T-helper 1 cell (primary cell): ENCODE measurements around the gene PRICKLE2.
"Not testable (repeated sequence)": the region's sequence is repeated elsewhere in the genome, so short reads cannot be mapped to it uniquely, and the experiment has no call there.

Experiments
- DNase-seq, 5 donors: peaks; one replicate each; pipeline ENCODE4 v3.0.0-alpha.2; 2012 to 2020

The PRICKLE2 gene

DNA sequence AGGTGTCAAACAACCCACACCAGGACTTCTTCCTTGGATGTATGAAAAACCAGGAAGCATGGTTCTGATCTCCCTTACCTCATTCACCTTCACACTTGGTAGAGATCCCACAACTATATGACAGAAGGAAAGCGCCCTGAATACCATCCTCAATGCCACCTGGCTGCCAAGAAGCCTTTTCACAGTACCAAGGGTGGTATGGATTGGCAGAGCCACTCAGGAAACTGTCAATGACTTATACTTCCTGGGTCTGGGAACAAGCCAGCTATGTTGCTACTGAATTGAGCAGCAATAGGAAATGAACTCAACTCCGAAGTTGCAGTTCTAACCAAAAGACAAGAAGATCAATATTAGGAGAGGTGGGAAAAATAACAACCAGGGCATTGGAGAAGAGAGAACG lies 129.5 kb downstream of the PRICKLE2 start:
- DNase-seq, result no peak

- DNase-seq, result no peak
Measured at GRCh38 chr3:64094713-64095079, 130.6 kb downstream of the PRICKLE2 start.

DNA sequence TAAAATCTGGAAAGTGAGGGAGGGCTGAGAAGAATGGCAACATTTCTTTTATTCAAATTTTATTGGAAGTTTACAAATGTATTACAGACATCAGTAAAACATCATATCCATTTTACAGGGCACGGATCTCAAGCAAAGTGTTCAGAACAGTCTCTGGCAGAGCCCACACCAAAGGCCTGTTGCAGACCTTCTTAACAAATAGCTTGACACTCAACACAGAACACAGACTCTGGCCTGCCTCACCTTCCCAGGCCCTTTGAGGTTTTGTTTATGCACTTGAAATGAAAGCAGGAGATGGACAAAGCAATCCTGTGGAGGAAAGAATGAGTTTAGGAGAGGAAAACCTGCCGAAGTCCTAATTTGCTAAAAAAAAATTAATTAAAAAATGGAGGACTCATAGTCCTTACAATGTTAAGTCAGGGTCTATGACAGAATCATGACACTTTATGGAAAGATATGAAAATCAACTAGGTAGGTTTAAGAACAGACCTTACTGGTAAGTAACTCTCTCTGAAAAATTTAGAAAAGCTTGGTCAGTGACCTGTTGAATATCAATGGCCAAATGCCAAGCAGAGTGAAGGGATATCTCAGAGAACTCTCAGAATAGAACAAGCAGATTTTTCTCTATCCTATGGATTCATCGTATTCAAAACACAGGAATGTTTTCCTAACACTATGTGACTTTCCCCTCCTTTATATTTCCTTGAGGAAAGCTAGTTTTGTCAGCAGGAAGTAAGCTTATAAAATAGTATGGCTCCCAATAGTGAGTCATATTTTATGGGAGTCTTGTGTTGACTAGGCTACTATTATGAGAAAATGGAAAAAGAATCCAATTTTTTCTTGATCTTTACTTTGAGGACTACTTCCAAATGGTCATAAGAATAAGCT lies 131.2 kb downstream of the PRICKLE2 start:
- DNase-seq, result no peak

DNA sequence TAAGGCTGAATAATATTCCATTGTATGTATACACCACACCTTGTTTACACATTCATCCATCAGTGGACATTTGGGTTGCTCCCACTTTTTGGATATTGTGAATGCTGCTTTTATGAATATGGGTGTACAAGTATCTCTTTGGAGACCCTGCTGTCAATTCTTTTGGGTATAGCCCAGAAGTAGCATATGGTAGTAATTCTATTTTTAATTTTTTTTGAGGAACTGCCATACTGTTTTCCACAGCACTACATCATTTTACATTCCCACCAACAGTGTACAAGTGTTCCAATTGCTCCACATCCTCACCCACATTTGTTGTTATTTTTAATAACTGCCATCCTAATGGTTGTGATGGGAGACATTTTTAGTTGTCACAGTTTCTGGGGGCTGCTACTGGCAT lies 132.1 kb downstream of the PRICKLE2 start:
- DNase-seq, result no peak

- DNase-seq, result no peak
Measured at GRCh38 chr3:64091501-64091900, 133.8 kb downstream of the PRICKLE2 start.

DNA sequence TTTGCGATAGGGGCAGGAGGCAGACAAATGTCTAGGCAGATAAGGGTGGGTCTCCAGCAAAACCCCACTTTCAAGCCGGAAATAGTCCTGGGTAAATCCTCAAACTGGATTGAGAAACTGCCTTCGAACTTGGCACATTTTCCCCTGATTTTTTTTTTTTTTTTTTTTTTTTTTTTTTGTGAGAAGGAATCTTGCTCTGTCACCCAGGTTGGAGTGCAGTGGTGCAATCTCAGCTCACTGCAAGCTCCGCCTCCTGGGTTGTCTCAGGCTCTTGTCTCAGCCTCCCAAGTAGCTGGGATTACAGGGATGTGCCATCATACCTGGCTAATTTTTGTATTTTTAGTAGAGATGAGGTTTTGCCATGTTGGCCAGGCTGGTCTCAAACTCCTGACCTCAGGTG lies 135.9 kb downstream of the PRICKLE2 start:
- not testable (repeated sequence) for DNase-seq

DNA sequence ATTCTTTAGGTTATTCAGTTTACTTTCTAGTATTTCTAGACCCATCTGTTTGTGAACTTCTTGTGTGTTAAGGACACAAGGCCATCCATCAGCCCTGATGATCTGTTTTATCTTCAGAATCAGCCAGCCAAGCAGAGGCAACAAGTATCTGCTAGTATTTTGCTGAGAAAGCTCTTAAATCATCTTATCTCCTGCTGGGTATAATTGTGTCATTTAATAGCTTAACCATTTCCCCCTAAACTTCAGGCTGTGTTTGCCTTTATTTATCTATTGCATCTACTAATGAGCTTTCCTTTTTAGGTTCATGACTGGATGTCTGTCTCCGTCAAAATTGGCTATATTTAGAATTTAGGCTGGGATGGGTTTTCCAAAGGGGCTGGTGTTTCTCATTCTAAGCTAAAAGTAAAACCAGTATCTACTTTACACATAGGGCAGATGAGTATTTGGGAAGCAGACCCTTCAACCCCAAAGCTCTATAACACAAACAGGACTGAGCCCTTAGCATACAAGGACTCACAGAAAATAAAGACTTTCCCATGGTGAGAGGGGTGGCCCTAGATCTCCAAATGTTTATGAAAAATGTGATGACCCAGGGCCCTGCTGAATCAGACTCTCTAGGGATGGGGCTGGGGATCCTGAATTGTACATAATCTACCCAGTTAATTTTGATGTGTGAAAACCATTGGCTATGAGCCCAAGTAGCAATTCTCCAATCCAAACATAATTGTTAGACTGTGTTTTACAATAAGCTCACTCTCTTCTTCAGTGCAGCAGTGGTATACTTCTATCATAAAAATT lies 136.7 kb downstream of the PRICKLE2 start:
- DNase-seq, result no peak

DNA sequence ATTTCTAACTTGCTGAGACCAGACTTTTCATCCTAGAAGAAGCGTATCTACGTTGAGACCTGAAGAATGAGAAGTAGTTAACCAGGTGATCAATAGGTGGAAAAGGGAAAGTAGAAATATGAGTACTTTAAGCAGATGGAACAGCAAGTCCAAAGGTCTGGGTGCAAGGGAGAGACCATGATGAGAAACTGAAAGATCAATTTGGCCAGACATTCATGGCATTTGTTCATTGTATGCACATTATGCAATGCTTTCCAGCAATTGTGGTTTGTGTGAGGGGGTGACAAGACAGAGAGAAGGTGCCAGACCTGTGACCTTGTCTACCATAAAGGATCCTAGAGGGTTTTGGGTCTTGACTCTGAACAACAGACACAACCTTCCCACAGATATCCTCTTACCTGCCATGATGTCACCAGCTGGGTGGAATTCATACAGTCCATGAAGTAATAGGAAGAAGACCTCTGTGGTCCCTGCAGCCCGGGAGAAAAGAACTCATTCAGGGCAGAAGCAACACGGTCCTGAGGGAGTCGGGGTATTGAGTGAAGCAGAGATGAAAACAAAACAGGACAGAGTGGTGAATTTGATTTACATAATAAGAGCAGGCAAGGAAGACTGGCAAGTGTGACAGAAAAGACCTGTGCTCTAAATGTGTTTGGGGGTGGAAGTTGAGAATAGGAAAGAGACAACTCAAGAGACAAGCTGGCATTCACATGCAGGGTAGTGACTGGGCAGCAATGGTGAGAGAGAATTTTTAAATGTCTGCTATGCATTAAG lies 138.6 kb downstream of the PRICKLE2 start:
- DNase-seq, result no peak

DNA sequence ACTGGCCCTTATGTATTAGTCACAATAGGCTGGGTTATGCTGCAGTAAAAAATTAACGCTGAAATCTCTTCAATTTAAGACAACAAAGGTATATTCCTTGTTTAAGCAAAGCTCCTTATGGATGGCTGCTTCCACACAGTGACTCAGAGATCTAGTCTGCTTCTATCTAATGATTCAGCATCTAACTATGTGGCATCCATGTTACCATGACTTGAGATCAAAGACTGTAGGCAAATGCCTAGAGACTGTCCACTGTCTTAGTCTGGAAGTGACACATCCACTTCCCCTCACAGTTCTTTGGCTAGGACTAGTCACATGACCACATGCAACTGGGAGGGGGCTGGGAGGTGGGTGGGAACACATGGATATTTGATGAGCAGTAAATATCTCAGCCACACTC lies 140.6 kb downstream of the PRICKLE2 start:
- DNase-seq, result no peak

- DNase-seq, result no peak
Measured at GRCh38 chr3:64083575-64083974, 141.7 kb downstream of the PRICKLE2 start.

- no peak for DNase-seq
Measured at GRCh38 chr3:64082961-64083541, 142.2 kb downstream of the PRICKLE2 start.

DNA sequence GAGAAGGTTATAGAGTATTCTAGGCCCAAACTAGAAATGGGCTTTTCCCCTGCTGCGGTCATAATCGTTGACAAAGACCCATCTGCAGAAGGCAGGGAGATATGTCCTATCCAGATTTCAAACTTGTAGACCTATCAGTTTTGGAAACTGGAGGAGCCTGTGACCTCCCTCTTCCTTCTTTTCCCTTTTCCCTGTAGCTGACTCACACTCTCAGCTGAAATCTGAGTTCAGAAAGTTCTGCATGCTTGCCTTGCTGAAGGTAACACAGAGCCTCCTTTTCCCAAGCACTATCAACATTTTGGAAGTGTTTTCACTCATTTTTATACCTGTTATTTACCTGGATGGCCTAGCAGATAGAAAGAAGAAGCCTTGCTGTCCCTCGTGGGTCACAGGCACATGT lies 142.9 kb downstream of the PRICKLE2 start:
- no peak for DNase-seq

DNA sequence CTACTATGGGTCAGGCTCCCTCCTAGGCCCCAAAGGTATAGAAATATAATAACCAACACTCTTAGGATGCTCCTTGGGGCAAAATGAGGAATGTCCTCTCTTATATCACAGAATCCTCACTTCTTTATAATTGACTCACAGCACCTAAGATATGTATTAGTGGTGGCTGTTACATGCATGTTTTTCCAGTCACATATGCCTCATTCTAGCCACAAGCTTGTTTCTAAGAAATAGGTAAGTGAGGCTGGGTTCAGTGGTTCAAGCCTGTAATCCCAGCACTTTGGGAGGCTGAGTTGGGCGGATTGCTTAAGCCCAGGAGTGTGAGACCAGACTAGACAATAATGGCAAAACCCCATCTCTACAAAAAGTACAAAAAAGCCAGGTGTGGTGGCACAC lies 144.0 kb downstream of the PRICKLE2 start:
- no peak for DNase-seq

DNA sequence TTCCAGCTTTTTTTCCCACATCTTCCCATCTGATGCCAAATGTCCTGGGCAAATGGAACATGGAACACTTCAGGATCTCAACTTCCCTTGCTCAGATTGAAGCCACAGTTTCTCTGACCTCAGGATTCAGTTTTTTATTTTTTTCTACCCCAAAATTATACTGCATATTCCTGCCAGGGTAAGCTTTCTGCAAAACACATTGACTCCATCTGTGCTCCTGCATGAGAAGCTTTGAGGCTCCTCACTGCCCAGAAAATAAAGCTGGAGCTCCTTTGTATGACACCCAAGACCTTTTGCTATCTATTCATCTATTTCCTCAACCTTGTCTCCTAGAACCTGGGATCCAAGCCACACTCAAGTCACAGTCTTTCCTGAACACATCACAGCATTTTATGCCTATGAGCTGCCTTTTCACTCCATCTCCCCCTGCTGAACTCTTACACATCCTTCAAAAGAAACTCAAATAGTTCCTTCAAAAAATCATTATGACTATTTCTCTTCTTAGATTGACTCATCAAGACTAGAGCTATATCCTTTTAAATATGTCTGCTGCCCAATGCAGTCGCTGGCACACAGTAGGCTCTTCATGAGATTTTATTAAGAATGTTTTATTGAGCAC lies 144.5 kb downstream of the PRICKLE2 start:
- DNase-seq, result peak in 1 of 5 donors; percentile 1

DNA sequence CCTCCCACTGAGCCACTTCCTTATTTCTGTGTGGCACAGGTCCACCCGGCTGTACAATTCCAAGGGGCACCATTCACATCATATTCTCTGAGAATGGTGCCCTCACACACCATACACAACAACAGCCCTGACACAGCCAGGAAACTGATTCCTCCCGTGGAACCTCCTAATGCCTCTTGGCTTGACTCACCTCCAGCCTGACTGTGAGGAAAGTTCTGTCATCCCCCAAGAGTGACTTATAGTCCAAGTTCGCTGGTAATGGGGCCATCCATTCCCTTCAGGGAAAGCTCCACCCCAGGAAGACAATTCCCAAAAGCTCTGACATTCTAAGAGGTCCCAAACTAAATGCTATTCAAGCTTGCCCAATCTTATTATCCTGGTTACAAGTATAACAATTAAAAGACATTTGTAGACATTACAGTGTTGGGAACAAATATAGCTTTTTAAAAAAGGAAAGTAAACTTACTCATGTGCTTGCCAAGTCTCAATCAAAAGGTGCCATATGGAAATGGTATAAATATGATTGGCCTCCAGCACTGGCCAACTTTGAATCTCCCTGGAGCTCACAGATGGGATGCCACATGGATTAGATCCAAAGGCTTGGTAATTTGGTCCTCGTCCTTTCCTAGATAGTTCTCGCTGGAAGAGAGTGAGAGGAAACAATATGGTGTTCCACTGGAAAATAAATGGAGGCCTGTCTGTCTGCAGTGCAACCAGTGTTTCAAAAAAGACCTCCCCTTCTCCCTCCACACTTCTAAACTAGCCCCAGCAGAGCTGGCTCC lies 145.7 kb downstream of the PRICKLE2 start:
- DNase-seq, result no peak

- DNase-seq, result no peak
Measured at GRCh38 chr3:64078966-64079365, 146.3 kb downstream of the PRICKLE2 start.

DNA sequence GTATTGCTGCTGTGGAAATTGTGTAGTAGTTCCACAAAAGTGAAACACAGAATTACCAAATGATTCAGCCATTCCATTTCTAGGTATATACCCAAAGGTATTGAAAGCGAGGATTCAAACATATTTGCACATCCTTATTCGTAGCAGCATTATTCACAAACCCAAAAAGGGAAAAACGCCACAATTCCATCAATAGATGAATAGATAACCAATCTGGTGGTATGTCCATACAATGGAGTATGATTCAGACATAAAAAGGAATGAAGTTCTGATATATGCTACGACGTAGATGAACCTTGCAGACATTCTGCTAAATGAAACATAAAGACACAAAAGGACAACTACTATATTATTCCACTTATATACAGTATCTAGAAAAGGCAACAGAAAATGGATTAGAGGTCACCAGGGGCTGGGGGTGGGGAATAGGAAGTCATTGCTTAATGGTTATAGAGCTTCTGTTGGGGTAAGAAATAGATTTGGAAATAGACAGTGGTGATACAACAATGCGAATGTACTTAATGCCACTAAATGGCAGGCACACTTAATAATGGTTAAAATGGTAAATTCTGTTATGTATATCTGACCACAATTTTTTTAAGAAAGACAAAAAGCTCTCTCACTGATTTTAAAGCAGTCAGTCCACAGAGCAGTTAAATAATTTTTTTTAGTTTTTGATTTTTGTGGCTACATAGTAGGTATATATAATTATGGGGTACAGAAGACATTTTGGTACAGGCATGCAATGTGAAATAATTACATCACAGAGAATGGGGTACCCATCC lies 150.2 kb downstream of the PRICKLE2 start:
- no peak for DNase-seq

- DNase-seq, result no peak
Measured at GRCh38 chr3:64074060-64074459, 151.2 kb downstream of the PRICKLE2 start.

DNA sequence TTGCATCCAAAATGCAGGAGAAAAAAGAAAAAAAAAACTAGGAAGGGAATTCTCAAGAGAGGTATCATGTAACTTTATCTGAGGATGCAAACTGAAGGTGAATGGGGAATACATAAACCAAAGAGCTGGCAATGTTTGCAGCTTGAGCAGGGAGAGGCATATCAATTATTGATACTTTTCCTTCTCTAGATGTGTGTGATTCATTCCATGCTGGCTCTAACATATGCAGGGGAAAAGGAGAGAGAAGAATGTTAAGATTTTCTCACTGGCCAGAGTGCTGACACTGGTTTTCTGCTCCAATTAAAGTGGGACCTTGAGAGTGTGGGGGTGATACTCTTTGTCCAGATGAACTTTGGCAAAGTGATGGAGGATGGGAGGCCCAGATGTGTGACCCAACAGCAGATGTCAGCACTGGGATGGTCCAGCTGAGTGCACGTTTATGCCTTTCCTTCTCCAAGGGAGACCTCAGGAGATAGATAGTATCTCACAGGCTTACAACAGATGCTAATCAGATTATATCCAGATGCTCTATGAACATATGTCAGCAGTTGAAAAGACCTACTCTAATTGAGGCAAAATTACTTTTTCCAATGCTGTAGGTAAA lies 152.0 kb downstream of the PRICKLE2 start:
- DNase-seq, result no peak

- DNase-seq, result no peak
Measured at GRCh38 chr3:64072126-64072525, 153.1 kb downstream of the PRICKLE2 start.
